Vagina (tissue), 2 donors: ENCODE measurements around the gene PPP4C.

Experiments used
- POLR2A ChIP-seq, 2 donors: fragments of 450-650 bp; IDR thresholded peaks; one replicate each; pipeline ENCODE4 v1.6.1; 2017; ENCODE audit warnings: antibody characterized with exemption in 2 of 2, mild to moderate bottlenecking in 2 of 2, moderate library complexity in 2 of 2
- POLR2AphosphoS5 ChIP-seq, 2 donors: sonication (generic); formaldehyde crosslinking; IDR thresholded peaks; one replicate each; pipeline ENCODE4 v1.9.0; 2017; ENCODE audit warnings: antibody characterized with exemption in 2 of 2, mild to moderate bottlenecking in 2 of 2, low read depth in 1 of 2; ENCODE audit not compliant: insufficient read depth in 1 of 2

DNA sequence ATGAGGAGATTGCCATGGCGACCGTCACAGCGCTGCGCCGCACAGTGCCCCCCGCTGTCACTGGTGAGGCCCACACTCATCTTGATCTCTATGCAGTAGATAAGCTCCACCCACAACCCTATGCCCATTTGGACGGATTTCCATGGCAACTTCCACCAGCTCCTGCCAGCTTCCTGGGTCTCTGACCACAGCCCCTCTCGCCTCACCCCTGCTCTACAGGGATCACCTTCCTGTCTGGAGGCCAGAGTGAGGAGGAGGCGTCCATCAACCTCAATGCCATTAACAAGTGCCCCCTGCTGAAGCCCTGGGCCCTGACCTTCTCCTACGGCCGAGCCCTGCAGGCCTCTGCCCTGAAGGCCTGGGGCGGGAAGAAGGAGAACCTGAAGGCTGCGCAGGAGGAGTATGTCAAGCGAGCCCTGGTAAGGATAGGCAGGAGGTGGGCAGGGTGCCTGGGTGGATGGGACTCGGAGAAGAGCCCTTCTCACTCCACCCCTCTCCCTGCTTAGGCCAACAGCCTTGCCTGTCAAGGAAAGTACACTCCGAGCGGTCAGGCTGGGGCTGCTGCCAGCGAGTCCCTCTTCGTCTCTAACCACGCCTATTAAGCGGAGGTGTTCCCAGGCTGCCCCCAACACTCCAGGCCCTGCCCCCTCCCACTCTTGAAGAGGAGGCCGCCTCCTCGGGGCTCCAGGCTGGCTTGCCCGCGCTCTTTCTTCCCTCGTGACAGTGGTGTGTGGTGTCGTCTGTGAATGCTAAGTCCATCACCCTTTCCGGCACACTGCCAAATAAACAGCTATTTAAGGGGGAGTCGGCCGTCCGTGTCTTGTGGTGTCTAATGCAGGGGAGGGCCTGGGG, 6.0 kb upstream of the PPP4C start:
- no peak for TF ChIP-seq POLR2A (IDR thresholded peaks at IDR 0.05)
- peak in 1 of 2 donors; percentile 30 for TF ChIP-seq POLR2AphosphoS5 (IDR thresholded peaks at IDR 0.05; ENCODE audit: insufficient read depth in 1 of 2, low read depth in 1 of 2)
